Astrocyte (in vitro differentiated cells and primary cell): Measurements from ENCODE around the gene RCCD1. TPM values are rescaled to one million over a fixed set of nuclear protein-coding genes. Genes with fewer than 3 reads are reported as not detected.

Experiments
- DNase-seq: peaks from one replicate; pipeline ENCODE4 v3.0.0-alpha.2; 2010; ENCODE audit warnings: low read depth
- FAIRE-seq: peaks from 2 replicates; lab custom pipeline; 2011; peaks lifted over from hg19 to GRCh38; lab: Jason Lieb, UNC
- H2AFZ ChIP-seq: 2 replicates; pipeline ENCODE4 v1.6.0; 2012; ENCODE audit warnings: low read depth, low read length, inconsistent platforms
- H3K27ac ChIP-seq: 2 replicates; pipeline ENCODE4 v1.5.1; 2011; ENCODE audit warnings: low read depth, low read length, inconsistent platforms
- H3K27me3 ChIP-seq: 2 replicates; pipeline ENCODE4 v1.6.0; 2011; ENCODE audit warnings: low read length, inconsistent platforms; ENCODE audit not compliant: insufficient read depth
- H3K36me3 ChIP-seq: 2 replicates; pipeline ENCODE4 v1.5.1; 2011; ENCODE audit warnings: low read length, inconsistent platforms; ENCODE audit not compliant: insufficient read depth
- H3K4me1 ChIP-seq: 2 replicates; pipeline ENCODE4 v1.5.1; 2011; ENCODE audit warnings: low read length, inconsistent platforms; ENCODE audit not compliant: insufficient read depth
- H3K4me2 ChIP-seq: 2 replicates; pipeline ENCODE4 v1.6.0; 2012; ENCODE audit warnings: low read length, inconsistent platforms
- H3K4me3 ChIP-seq: 2 replicates; pipeline ENCODE4 v1.5.1; 2011; ENCODE audit warnings: low read depth, mild to moderate bottlenecking, low read length, inconsistent platforms; ENCODE audit not compliant: insufficient read depth
- H3K79me2 ChIP-seq: 2 replicates; pipeline ENCODE4 v1.6.0; 2012; ENCODE audit warnings: mild to moderate bottlenecking, low read length, inconsistent platforms; ENCODE audit not compliant: insufficient read depth
- H3K9ac ChIP-seq: 2 replicates; pipeline ENCODE4 v1.6.0; 2012; ENCODE audit warnings: mild to moderate bottlenecking, low read length, inconsistent platforms
- H3K9me3 ChIP-seq: 2 replicates; pipeline ENCODE4 v1.5.1; 2012; ENCODE audit warnings: low read depth, mild to moderate bottlenecking, low read length, inconsistent platforms; ENCODE audit not compliant: insufficient read depth
- H4K20me1 ChIP-seq: 2 replicates; pipeline ENCODE4 v1.6.0; 2012; ENCODE audit warnings: low read length, inconsistent platforms; ENCODE audit not compliant: insufficient read depth
- H3K27ac Mint-ChIP-seq: one replicate; pipeline ENCODE4 v1.8.0; 2021; ENCODE audit warnings: mild to moderate bottlenecking, mixed read lengths; ENCODE audit not compliant: unreplicated experiment
- H3K27me3 Mint-ChIP-seq: one replicate; pipeline ENCODE4 v1.8.0; 2021; ENCODE audit warnings: low read depth, mixed read lengths; ENCODE audit not compliant: unreplicated experiment
- H3K36me3 Mint-ChIP-seq: one replicate; pipeline ENCODE4 v1.8.0; 2021; ENCODE audit warnings: low read depth, mixed read lengths; ENCODE audit not compliant: unreplicated experiment
- H3K4me1 Mint-ChIP-seq: one replicate; pipeline ENCODE4 v1.8.0; 2021; ENCODE audit warnings: low read depth, mixed read lengths; ENCODE audit not compliant: unreplicated experiment
- H3K4me3 Mint-ChIP-seq: one replicate; pipeline ENCODE4 v1.8.0; 2021; ENCODE audit warnings: mild to moderate bottlenecking, moderate library complexity, mixed read lengths; ENCODE audit not compliant: unreplicated experiment
- H3K9me3 Mint-ChIP-seq: one replicate; pipeline ENCODE4 v1.8.0; 2021; ENCODE audit warnings: mild to moderate bottlenecking, mixed read lengths; ENCODE audit not compliant: unreplicated experiment
- CTCF ChIP-seq: IDR thresholded peaks from 2 replicates; pipeline ENCODE4 v1.5.1; 2011; ENCODE audit warnings: low read depth, mild to moderate bottlenecking, inconsistent platforms, low read length, moderate library complexity; ENCODE audit not compliant: insufficient read depth
- EZH2 ChIP-seq: IDR thresholded peaks from 2 replicates; pipeline ENCODE4 v1.6.1; 2012; ENCODE audit warnings: mild to moderate bottlenecking, low read length, inconsistent platforms; ENCODE audit not compliant: insufficient read depth
- total RNA-seq: library from RNA; stranded (reverse); gene quantifications from 2 replicates; pipeline ENCODE4 v1.2.1, GENCODE V29; 2021

Gene RCCD1
- total RNA-seq, 1 donor from 2014 or later = 6.8 TPM

GRCh38 chr15:90936823-90937222, 17.9 kb upstream of the RCCD1 start:
- Histone ChIP-seq H2AFZ (no peak overlapping the region), H3K4me1 (peaks cover 23% of the 10 kb centered on the region), H3K9ac (no peak overlapping the region), H3K27me3 (no peaks in the 10 kb centered on the region), H3K79me2 (peaks cover 24% of the 10 kb centered on the region), H4K20me1 (peaks cover 11% of the 10 kb centered on the region), H3K36me3 (peaks cover 26% of the 10 kb centered on the region), H3K4me3 (no peak overlapping the region), H3K9me3 (no peaks in the 10 kb centered on the region), H3K27ac (no peak overlapping the region), H3K4me2 (peak overlapping the region; percentile 92)
- H3K27me3 Mint-ChIP-seq = peaks cover 2% of the 10 kb centered on the region
- no peak overlapping the region for H3K27ac Mint-ChIP-seq
- H3K9me3 Mint-ChIP-seq = no peaks in the 10 kb centered on the region
- H3K4me3 Mint-ChIP-seq = no peak overlapping the region
- peaks cover 12% of the 10 kb centered on the region for H3K36me3 Mint-ChIP-seq
- peaks cover 12% of the 10 kb centered on the region for H3K4me1 Mint-ChIP-seq
- no peak for FAIRE-seq
- no peak for TF ChIP-seq CTCF
- no peak for TF ChIP-seq EZH2
- no peak for DNase-seq

GRCh38 chr15:90938261-90938660, 16.4 kb upstream of the RCCD1 start:
- Histone ChIP-seq H3K4me1 (peaks cover 20% of the 10 kb centered on the region), H3K27me3 (no peaks in the 10 kb centered on the region), H3K4me2 (no peak overlapping the region), H3K79me2 (peaks cover 24% of the 10 kb centered on the region), H3K9ac (no peak overlapping the region), H3K27ac (no peak overlapping the region), H3K36me3 (peaks cover 36% of the 10 kb centered on the region), H3K9me3 (no peaks in the 10 kb centered on the region), H4K20me1 (peaks cover 18% of the 10 kb centered on the region), H2AFZ (no peak overlapping the region), H3K4me3 (no peak overlapping the region)
- H3K27ac Mint-ChIP-seq = no peak overlapping the region
- H3K36me3 Mint-ChIP-seq = peaks cover 12% of the 10 kb centered on the region
- no peaks in the 10 kb centered on the region for H3K27me3 Mint-ChIP-seq
- no peak for TF ChIP-seq EZH2
- TF ChIP-seq CTCF = no peak
- H3K4me3 Mint-ChIP-seq = no peak overlapping the region
- peaks cover 12% of the 10 kb centered on the region for H3K4me1 Mint-ChIP-seq
- FAIRE-seq (no peak), DNase-seq (no peak)
- no peaks in the 10 kb centered on the region for H3K9me3 Mint-ChIP-seq

GRCh38 chr15:90939756-90940155, 14.9 kb upstream of the RCCD1 start:
- Histone ChIP-seq H3K4me1 (peaks cover 15% of the 10 kb centered on the region), H3K36me3 (peaks cover 50% of the 10 kb centered on the region), H4K20me1 (peaks cover 18% of the 10 kb centered on the region), H3K9ac (no peak overlapping the region), H3K9me3 (no peaks in the 10 kb centered on the region), H3K4me3 (no peak overlapping the region), H3K27me3 (no peaks in the 10 kb centered on the region), H2AFZ (no peak overlapping the region), H3K79me2 (peaks cover 24% of the 10 kb centered on the region), H3K27ac (no peak overlapping the region), H3K4me2 (no peak overlapping the region)
- no peak overlapping the region for H3K27ac Mint-ChIP-seq
- H3K4me3 Mint-ChIP-seq = no peak overlapping the region
- FAIRE-seq (no peak), DNase-seq (no peak)
- H3K27me3 Mint-ChIP-seq = no peaks in the 10 kb centered on the region
- TF ChIP-seq EZH2 = no peak
- TF ChIP-seq CTCF = no peak
- peaks cover 9% of the 10 kb centered on the region for H3K4me1 Mint-ChIP-seq
- H3K9me3 Mint-ChIP-seq = no peaks in the 10 kb centered on the region
- peaks cover 14% of the 10 kb centered on the region for H3K36me3 Mint-ChIP-seq
